ENCODE data around the gene LIMK2.
A peak's percentile ranks its signal among the peaks of the same experiment; 100 is the strongest.
"Not testable (repeated sequence)": the region's sequence is repeated elsewhere in the genome, so short reads cannot be mapped to it uniquely, and the experiment has no call there.

LIMK2 gene

DNA sequence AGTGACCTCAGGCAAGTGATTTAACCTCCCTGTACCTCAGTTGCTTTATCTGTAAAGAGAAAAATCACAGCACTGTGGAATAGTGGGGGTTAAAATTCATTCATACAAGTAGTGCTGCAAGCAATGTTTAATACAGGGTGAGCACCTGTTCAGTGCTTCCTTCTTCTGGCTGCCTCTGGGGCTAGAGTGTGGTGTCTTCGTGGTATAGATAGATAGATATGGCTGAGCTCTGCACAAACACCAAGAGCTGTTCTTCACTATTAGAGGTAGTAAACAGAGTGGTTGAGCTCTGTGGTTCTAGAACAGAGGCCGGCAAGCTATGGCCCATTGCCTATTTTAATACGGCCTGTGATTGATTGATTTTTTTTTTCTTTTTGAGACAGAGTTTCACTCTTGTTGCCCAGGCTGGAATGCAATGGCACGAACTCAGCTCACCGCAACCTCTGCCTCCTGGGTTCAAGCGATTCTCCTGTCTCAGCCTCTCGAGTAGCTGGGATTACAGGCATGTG lies 32.9 kb downstream of the LIMK2 start:
- DNase-seq, result no peak

DNA sequence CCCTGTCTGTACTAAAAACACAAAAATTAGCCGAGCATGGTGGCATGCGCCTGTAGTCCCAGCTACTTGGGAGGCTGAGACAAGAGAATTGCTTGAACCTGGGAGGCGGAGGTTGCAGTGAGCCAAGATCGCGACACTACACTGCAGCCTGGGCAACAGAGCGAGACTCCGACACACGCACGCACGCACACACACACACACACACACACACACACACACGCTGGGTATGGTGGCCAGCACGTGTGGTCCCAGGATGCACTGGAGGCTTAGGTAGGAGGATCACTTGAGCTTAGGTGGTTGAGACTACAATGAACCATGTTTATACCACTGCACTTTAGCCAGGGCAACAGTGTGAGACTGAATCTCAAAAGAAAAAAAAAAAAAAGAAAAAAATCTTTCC lies 33.9 kb downstream of the LIMK2 start:
- not testable (repeated sequence) for DNase-seq

DNA sequence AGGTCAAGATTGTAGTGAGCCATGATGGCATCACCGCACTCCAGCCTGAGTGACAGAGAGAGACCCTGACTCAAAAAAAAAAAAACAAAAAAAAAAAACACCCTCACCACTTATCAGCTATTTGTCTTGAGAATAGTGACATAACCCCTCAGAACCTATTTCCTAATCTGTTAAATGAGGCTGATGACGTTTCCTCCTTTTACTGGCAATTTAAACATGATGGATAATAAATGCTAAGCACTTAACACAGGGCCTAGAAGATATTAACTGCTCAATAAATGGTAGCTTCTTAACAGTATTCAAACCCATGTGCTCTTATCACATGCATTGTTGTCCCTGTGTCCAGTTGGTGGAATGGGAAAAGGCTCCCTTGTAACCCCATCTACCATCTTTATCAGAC lies 34.6 kb downstream of the LIMK2 start:
- DNase-seq, result no peak

DNA sequence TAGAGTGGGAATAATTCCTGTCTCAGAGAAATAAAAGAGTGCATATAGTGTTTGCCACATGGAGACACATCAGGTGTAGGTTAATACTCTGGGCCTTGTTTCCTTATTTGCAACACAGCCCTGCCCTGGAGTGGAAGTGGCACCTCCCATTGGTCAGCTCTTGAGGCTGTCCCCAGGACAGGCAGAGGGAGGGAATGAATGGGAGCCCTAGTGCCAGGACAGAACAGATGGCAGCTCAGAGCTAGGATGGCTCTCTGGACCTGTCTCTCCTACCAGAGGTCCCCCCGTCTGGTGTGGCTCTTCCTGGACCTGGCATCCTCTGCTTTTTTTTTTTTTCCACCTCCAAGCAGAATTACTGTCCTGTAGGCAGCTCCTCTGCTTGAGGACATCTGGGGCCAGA lies 35.6 kb downstream of the LIMK2 start:
- no peak for DNase-seq

DNA sequence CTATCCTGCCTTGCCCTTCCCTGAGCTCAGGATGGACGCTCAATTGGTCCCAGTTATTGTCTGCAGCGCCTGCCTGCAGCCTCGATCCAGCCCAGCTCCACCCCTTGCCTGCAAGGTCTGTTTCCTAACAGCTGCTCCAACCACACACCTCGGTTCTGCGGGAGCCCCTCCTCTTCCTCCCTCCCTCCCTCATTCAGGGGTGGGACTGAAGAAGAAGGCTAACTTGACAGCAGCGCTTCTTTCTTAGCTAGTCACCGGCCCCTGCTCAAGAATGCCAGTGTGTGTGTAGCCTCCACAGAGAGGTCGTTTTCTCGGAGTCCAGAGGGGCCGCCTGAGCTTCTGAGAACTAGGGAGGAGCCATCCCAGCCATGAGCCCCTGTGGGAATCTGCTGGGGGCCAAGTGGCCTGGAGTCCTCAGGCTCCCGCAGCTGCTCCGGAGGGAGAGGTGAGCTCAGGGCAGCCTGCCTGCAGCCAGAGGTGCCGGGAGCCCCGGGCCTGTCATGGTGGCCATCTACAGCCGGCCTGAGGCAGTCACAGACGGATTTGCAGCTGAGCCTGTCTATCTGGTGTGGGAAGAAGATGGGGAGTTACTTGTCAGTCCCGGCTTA lies 36.1 kb downstream of the LIMK2 start:
- DNase-seq, result peak; percentile 74

DNA sequence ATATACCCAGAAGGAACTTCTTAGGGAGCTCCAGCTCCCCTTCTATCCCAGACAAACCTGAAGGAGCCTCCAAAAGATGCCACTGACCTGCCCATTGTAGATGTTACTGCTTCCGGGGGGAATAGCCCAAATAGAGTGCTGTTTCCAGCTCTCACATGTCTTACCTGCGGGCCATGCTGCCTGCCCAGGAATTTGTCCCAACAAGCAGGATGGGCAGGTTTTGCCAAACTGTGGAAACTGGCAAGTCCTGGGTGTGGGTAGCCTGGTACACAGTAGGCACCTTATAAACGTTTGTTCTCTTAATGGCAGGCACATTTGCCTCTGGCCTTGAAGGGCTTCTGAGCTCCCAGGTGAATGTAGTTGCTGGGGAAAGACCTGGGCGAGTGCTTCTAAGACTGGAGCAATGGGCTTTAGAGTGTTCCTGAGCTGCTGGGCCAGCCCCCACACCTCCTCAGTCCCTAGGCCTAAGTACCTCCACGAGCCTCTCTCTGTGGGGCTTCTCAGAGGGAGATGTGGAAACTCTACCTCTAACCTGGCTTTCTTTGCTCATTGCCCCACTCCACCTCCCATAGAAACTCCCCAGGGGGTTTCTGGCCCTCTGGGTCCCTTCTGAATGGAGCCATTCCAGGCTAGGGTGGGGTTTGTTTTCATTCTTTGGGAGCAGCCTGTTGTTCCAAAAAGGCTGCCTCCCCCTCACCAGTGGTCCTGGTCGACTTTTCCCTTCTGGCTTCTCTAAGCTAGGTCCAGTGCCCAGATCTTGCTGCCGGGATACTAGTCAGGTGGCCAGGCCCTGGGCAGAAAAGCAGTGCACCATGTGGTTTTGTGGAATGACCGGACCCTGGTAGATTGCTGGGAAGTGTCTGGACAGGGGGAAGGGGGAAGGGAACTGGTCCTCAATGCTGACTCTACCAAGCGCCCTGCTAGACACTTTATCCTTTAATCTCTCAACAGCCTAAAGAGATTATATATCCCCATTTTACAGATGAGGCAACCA lies 37.2 kb downstream of the LIMK2 start:
- no peak for DNase-seq

DNA sequence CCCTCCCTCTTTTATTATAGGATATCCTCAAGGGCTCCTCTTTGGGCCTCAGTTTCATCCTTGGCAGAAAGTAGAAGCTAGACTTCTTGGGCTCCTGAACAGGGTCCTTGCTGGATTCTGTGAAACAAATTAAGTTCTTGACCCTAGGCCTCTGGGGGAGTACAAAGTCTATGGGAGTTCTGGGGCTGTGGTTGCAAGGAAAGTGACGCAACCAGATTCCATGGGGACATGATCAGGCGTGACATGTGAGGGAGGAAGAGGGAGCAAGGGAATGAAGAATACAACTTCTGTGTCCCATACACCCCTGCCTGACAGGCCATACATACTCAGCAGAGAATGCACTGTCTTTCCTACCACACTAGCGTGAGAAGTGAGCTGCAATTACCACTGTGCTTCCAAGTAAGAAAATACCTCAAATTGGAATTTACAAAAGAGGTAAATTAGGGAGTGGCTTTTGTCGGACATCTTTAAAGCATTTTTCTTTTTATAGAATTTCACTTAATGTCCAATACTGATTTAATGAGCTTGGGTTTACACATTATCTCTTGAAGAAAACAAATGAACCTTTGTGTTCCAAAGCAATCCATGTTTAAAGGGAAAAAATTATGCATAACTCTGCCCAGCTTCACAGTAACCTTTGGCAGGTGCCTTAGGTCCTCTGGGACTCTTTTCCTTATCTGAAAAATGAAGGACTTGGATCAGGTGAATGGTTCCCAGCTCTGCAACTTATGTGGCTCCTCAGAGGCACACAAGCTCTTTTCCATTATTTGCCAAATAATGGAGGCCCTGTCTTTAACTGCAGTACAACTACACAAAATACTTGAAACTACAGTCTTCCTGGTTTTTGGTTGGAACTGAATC lies 38.9 kb downstream of the LIMK2 start:
- DNase-seq, result no peak

DNA sequence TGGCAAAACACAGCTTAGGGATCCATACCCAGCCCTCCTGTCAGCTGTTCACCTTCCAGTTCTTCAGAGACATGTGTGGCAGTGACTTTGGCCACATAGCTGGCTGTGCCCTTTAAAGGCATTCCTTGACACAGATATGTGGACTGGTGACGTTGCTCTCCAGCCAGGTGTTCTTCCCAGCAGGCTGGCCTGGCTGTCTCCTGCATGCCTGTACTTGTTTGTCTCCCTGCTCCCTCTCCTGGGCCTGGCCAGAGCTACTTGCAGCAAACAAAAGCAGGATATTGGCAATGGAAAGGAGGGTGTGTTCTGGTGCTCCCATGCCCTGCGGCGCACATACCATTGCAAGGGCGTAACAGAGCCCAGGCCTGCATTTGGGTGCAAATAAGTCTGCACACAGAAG lies 41.9 kb downstream of the LIMK2 start:
- no peak for DNase-seq

DNA sequence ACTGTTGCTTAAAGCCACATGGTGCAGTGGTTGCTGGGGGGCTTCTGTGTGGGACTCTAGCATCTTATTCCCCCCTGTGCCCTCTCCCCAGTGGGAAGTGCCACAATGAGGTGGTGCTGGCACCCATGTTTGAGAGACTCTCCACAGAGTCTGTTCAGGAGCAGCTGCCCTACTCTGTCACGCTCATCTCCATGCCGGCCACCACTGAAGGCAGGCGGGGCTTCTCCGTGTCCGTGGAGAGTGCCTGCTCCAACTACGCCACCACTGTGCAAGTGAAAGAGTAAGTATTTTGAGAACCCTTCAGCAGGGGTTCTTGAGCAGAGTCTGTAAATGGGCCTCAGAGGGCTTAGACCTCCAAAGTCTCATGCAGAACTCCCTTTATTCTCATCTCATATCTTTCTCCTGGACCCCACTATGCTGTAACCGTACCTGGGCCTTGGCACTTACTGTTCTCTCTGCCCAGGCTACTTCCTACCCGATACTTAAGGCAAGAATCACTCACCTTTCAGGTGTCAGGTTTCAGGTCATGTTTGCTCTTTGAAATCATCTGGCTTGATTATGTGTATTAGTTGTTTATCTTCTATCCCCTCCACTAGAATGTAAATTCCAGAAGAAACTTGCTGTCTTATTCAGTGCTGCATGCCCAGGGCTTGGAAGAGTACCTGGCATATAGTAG lies 47.8 kb downstream of the LIMK2 start:
- DNase-seq, result no peak

DNA sequence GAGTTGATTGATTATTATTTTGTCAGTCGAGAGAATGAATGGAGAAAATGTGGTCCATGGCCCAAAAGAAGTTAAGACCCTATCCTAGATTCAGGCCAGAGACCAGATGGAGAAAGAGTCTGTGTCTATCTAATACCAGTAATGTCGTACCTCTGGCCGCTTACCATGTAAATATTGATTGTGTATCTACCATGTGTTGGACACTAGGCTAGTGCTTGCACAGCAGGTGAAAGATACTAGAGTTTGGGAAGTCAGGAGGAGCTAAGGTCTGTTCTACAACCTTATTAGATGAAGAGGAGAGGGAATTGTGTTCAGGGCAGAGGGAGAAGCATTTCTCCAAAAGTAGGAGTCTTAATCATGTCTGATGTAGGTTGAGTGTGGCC lies 48.4 kb downstream of the LIMK2 start:
- no peak for DNase-seq

DNA sequence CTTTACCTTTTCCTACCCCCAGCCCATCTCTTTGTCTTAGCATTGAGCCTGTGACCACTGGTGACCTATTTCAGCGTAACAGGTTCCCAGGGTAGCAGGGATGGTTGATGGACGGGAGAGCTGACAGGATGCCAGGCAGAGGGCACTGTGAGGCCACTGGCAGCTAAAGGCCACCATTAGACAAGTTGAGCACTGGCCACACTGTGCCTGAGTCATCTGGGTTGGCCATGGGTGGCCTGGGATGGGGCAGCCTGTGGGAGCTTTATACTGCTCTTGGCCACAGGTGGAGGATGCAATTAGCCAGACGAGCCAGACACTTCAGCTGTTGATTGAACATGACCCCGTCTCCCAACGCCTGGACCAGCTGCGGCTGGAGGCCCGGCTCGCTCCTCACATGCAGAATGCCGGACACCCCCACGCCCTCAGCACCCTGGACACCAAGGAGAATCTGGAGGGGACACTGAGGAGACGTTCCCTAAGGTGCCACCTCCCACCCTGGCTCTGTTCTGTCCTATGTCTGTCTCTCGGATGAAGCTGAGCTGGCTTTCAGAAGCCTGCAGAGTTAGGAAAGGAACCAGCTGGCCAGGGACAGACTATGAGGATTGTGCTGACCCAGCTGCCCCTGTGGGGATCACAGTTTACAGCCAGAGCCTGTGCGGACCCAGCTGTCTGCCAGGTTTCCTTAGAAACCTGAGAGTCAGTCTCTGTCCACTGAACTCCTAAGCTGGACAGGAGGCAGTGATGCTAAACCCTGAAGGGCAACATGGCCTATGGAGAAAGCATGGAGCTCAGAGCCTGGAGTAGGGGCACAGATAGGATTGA lies 50.4 kb downstream of the LIMK2 start:
- no peak for DNase-seq

DNA sequence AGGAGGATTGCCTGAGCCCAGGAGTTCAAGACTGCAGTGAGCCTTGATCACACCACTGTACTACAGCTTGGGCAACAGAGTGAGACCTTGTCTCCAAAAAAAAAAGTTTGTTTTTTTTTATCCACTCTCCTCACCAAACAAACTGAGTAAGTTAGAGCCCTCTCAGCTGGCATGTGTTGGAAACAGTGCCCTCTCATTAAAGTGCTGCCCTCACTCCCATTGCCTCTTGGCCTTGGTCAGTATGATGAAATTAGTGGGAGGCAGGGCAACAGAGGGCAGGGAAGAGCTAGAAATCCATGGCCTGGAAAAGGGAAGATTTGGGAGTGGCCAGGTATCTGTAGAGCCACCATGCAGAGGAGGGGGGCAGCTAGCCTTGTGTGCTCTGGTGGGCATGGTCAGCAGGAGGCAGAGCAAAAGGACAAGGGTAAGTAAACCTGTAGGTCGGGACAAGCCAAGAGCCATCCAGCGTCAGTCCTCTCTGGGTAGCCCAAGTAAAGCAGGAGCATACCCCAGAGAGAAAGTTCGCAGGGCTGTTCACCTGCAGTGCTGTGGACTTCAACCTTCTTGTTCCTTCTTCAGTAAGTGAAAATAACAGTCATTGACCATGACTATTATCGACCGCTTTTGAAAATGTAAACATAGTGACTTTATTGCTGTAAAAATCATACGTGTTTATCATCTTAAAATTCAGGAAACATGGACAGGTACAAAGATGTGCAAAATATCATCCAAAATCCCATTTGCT lies 52.0 kb downstream of the LIMK2 start:
- no peak for DNase-seq

DNA sequence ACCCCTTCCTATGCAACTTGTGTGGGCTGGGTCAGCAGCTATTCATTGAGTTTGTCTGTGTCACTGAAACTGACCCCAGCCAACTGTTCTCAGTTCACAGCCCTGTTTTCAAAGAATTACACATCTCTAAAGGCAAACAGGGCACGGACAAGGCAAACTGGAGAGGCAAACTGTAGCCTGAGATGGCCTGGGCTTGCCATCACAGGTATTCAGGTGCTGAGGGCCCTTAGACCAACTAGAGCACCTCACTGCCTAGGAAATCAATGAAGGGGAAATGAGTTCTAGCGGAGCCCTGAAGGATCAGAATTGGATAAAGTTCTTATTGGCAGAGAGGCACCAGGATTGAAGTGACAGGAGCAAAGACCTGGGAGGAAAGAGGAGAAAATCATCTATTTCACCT lies 56.2 kb downstream of the LIMK2 start:
- no peak for DNase-seq

DNA sequence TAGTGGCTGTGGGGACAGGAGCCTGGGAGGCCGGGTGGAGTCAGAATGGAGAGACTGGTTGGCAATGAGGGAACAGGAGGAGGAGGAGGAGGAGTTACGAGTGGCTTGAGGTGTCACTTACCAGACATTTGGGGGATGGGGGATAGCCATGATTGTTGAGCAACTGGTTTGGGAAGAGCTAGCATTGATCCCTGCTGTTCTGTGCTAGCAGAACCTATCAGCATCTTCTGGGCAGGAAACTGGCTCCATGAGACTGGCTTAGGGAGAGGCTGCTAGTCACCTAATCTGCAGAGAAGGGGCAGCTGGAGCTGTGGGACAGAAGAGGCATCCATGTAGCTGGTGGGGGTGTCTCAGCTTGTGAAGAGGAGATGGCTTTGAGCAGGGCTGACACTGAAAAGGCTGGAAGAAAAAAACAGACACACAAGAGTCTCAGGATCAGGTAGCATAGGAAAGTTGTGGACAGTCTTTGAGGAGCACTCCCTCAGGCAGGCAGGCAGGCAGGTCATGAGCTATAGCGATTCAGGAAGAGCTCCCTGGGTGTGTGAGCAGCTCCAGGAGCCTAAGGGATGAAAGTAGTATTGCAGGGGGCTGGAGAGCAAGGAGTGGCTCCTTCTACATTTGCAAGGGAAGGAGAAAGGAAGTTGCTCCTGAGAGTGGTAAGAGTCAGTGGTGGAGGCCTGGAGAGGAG lies 57.9 kb downstream of the LIMK2 start:
- no peak for DNase-seq

DNA sequence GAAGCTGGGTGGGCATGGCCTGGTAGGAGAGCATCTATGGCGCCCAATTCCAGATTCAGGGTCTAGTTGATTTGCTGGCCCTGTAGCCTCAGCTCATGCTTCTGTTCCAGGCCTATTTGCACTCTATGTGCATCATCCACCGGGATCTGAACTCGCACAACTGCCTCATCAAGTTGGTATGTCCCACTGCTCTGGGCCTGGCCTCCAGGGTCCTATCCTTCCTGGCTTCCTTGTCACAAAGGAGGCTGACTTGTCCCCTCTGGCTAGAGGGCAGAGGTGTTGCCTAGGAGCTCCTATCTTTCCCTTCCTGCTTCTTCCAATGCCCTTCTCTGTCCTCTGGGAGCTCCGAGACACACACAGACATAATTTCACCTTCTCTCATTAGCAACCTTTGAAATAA lies 58.9 kb downstream of the LIMK2 start:
- DNase-seq, result no peak

DNA sequence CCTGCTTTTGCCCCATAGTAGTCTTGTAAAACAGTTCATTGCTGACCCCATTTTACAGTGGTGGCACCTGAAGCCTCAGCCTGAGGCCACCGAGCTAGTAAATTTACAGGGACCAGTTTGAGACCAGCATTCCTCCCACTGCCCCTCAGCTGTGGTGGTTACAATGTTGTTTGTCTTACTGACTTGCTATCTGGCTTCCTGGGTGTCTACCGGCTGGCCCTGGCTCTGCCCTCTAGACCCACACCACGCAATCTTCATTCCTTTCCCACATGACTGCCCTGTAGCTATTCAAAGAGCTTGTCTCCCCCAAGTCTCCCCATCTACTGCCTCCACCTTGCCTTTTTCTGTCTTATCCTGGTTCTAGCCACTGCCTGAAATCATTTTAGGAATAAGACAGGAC lies 59.4 kb downstream of the LIMK2 start:
- no peak for DNase-seq

DNA sequence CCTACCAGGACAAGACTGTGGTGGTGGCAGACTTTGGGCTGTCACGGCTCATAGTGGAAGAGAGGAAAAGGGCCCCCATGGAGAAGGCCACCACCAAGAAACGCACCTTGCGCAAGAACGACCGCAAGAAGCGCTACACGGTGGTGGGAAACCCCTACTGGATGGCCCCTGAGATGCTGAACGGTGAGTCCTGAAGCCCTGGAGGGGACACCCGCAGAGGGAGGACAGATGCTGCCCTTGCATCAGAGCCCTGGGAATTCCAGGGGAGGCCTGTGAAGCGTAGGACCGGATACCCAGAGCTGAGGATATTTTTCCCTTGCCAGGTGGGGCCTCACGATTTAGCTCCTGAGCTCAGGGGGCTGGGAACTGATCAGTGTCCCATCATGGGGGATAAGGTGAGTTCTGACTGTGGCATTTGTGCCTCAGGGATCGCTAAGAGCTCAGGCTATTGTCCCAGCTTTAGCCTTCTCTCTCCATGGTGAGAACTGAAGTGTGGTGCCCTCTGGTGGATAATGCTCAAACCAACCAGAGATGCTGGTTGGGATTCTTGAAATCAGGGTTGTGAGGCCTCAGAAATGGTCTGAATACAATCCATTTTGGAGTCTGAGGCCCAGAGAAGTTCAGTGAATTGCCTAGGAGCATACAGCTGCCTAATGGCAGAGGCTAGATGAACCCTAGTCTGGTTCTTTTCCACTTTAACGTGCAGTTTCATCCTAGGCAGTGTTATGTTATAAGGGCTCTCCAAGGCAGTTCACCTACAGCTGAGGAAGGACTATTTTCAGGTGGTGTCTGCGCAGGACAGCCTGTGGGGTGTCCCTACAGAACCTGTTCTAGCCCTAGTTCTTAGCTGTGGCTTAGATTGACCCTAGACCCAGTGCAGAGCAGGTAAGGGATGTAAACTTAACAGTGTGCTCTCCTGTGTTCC lies 60.7 kb downstream of the LIMK2 start:
- DNase-seq, result peak; percentile 73

DNA sequence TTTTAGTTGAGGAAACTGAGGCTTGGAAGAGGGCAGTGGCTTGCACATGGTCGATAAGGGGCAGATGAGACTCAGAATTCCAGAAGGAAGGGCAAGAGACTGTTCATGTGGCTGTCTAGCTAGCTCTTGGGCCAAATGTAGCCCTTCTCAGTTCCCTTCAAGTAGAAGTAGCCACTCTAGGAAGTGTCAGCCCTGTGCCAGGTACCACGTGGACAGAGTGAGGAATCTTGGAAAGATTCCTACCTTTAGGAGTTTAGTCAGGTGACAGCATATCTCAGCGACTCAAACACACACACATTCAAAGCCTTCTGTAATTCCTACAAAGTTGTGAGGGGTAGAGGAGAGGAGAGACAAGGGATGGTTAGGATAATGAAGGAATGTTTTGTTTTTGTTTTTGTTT lies 61.9 kb downstream of the LIMK2 start:
- DNase-seq, result no peak

DNA sequence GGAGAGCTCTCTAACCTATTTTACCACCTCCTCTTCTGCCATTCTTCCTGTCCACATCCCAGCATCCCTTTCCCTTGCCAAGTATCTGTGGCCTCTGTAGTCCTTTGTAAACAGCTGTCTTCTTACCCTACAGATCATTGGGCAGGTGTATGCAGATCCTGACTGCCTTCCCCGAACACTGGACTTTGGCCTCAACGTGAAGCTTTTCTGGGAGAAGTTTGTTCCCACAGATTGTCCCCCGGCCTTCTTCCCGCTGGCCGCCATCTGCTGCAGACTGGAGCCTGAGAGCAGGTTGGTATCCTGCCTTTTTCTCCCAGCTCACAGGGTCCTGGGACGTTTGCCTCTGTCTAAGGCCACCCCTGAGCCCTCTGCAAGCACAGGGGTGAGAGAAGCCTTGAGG lies 62.9 kb downstream of the LIMK2 start:
- DNase-seq, result no peak
